A549 treated with DMSO at 1 μM for 4 hours (cell line): ENCODE results near the gene CACNG5. TPM values are rescaled to one million over a fixed set of nuclear protein-coding genes. Genes with fewer than 3 reads are reported as not detected.

ENCODE experiments used
- total RNA-seq: library from RNA; stranded (reverse); fragments of 200-300 nt; extraction: Qiagen RNA extraction; gene quantifications from 5 replicates; pipeline ENCODE4 v1.2.3, GENCODE V29; 2022; ENCODE audit warnings: low read depth

The CACNG5 gene, protein sequence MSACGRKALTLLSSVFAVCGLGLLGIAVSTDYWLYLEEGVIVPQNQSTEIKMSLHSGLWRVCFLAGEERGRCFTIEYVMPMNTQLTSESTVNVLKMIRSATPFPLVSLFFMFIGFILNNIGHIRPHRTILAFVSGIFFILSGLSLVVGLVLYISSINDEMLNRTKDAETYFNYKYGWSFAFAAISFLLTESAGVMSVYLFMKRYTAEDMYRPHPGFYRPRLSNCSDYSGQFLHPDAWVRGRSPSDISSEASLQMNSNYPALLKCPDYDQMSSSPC
- total RNA-seq, result 0.06 to 0.21 TPM in 2 of 5 replicates, not detected in the others

GRCh38 chr17:66834919-66835454 lies at the start of gene CACNG5:
TSS of gene CACNG5 (plus strand) at chr17:66835117. CDS start at chr17:66877333, 42,216 bp downstream.

Other genes starting within 250 kb of the CACNG5 start
- 9.2 to 13.1 TPM (median 10.5 TPM) in 5 replicates for gene CACNG4, start 129.6 kb downstream of the CACNG5 start, total RNA-seq
- gene CACNG1, start 209.4 kb downstream of the CACNG5 start, total RNA-seq, result 0.11 to 0.18 TPM (median 0.16 TPM) in 3 of 5 replicates, not detected in the others